ENCODE data around the gene LAMA3.
"Not testable (repeated sequence)": the region's sequence is repeated elsewhere in the genome, so short reads cannot be mapped to it uniquely, and the experiment has no call there.

LAMA3 gene

GRCh38 chr18:23732439-23732838 is 43.2 kb downstream of the LAMA3 start:
- DNase-seq (ENCODE audit: low read depth in 3 of 3): no peak

DNA sequence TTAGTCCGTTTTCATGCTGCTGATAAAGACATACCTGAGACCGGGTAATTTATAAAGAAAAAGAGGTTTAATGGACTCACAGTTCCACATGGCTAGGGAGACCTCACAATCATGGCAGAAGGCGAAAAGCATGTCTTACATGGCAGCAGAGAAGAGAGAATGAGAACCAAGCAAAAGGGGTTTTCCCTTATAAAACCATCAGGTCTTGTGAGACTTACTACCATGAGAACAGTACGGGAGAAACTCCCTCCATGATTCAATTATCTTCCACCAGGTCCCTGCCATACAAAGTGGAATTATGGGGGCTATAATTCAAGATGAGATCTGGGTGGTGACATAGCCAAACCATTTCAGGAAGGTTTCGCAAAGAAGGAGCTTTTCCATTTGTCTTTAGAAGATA is 44.0 kb downstream of the LAMA3 start:
- DNase-seq (ENCODE audit: low read depth in 3 of 3): not testable (repeated sequence)

DNA sequence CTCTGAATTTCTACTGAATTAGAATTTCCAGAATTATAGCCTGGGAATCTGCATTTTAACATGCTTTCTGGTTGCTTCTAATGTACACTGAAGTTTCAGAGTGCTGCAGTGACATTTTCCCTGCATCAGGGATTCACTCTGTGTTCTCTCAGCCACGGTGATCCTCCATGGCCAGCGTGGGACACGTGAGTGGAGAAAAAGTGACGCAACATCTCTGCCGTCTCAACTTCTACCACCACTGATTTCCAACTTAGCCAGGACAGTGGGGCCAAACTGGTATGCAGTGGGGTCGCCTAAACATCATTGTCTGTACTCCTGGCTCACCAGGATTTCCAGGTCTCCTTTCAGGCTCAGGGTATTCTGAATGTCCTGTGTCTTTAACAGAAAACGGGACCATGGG is 44.6 kb downstream of the LAMA3 start:
- DNase-seq (ENCODE audit: low read depth in 3 of 3): no peak

DNA sequence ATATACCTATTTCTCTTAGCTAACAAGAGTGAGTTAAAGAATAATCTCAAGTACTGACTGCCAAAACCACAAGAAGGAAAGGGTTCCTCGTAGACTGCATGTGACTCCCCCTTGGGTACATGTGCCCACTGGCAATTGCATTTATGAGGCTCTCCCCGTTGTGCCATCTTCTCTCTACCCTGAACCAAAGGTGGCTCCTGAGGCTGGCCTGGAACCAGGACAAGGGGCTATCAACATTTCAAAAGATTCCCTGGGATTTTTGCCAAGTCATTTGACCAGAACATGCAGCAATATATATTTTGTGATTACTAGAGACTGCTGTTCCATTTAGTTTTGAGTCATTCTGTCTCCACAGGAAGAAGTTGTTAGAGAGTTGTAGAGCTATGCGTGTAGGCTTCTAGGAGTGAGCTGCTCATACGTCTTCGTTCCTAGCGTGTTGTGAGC is 45.8 kb downstream of the LAMA3 start:
- DNase-seq (ENCODE audit: low read depth in 3 of 3): no peak

DNA sequence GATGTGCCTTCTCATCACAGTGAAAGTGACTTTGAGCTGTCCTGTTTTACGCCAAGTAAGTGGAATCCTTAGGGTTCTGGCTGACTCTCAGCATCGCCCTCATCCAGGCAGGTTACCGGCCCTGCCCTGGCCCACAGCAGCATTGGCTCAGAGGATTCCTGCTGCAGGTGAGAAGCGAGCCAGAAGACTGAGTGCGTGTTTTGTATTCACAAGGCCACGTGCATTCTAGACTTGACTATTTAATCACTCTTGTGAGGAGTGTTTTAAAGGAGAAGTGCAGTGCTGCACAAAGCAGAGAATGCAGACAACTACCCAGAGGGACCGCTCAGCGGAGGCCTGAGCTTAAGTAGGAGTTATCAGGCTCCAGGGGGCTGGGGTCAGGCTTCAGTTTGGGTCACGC is 48.3 kb downstream of the LAMA3 start:
- DNase-seq (ENCODE audit: low read depth in 3 of 3): no peak

- DNase-seq (ENCODE audit: low read depth in 3 of 3): no peak
Measured at GRCh38 chr18:23738151-23738550, 48.9 kb downstream of the LAMA3 start.

DNA sequence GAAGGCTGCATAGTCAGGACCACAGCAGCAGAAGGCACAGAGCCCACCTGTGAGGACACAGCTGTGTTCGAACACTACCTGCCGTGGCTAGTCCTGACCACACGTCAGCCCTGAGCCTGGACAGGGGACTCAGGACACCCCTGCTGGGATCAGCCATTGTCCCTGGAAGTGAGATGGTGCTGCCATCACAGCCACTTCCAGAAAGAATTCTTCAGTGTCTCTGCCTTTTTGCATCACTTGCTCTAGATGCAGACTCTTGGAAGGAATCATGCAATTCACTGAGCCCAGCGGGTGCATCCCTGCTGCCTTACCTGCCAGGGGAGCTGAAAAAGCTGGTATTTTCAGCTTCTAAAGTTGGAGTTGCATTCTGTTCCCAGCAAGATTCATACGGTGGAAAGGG is 49.3 kb downstream of the LAMA3 start:
- no peak for DNase-seq (ENCODE audit: low read depth in 3 of 3)

DNA sequence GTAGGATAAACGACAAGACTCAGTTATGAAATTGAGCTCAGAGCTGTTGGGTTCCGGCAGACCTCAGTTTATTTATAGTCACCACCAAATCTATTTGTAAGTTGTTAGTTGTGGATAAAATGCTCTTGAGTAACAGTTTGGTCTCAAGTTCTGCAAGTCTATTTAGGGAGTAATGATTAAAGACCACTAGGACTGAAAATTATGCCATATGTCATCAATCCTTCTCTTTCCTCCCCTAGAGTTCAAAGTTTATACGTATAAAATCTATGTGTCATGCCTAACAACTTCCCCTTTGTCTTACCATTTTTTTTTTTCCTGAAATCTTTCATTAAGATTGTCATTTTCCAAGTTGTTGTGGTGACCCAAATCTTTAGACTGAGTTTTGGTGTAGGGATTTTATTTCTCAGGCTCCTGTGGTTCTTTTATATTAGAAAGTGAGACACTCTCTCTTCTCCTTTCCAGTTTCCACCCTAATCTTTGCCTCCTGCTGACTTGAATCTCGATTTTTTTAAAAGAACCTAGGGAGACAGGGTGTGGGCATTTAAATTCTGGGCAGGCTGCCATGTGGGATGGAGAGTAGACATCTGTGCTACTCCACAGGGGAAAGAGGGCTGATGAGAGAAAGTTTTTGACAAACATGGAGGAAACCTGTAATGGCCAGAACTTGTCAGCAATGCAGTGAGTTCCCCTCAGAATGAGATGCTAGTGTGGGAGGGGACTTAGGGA is 51.0 kb downstream of the LAMA3 start:
- no peak for DNase-seq (ENCODE audit: low read depth in 3 of 3)

- DNase-seq (ENCODE audit: low read depth in 3 of 3): not testable (repeated sequence)
Measured at GRCh38 chr18:23741967-23742366, 52.7 kb downstream of the LAMA3 start.

GRCh38 chr18:23743733-23744333 is 54.6 kb downstream of the LAMA3 start:
- no peak for DNase-seq (ENCODE audit: low read depth in 3 of 3)

GRCh38 chr18:23745366-23745765 is 56.1 kb downstream of the LAMA3 start:
- no peak for DNase-seq (ENCODE audit: low read depth in 3 of 3)

DNA sequence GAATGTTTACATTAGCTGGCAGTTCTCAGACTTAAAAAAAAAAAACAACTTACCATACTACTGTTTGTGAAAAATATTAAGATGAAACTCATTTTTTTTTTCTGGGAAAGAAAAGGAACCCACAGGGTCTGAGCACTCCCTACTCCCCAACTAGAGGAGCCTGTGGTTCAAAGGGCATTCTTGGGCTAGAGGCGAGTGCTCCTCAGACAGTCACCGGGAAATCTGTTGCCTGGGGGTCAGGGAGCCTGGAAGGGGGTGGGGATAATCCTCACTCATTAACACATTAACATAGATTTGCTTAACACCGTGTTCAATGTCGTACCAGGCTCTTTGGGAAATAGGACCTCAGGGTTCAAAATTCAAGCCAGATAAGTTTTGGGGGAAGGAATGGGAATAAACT is 57.6 kb downstream of the LAMA3 start:
- no peak for DNase-seq (ENCODE audit: low read depth in 3 of 3)

DNA sequence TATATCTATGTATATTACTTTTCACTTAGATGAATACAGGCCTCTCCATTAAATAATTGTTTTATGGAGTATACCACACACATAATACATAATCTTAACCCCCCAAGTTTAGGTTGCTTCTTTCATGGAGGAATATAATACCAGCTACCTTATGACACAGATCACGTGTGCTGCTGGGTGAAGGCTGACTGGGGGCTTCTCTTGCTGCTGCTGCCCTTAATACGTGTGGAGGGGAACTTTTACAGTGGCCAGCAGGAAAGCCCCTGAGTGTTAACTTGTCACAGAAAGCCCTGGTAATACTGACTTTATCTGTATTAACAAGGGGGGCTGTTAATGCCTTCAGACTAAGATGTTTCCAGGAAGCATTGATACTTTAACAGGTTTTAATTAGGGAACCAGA is 63.1 kb downstream of the LAMA3 start:
- no peak for DNase-seq (ENCODE audit: low read depth in 3 of 3)

GRCh38 chr18:23752796-23753195 is 63.5 kb downstream of the LAMA3 start:
- DNase-seq (ENCODE audit: low read depth in 3 of 3): no peak

DNA sequence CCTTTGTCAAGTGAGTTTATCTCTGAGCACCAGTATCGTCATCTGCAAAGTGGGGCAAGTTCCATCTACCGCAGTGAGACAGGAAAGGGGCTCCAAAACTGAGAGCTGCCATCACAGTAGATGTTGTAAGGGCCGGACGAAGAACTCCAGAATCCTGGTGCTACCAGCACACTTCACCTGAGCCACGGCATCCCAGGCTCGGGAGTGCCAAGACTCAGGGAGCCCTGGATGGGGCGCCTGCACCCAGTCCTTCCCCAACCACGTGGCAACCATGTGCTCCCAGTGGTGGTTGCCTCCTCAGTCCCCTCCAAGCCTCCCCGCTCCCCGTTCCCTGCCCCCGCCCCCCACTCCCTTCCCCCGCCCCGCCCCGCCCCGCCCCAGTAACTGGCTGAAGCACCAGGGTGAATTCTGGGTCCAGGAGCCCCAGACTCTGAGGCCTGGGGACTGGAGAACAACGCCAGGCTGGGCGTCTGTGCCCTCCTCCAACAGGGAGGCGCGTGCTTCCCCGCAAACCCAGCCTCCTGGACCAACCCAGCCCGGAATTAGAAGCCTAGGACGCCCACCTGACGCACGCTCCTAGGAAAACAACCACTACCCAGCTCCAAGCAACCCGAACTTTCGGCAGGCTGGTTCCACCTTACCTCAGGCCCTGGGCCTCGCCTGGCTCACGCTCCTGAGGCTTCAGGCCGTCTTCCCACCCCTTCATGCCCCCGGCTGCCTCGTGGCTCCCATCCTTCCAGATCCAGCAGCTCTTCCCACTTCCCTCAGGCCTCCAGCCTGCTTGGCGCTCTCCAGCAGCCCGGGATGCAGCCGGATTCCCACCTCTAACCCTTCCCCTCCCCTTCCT is 67.6 kb downstream of the LAMA3 start:
- DNase-seq (ENCODE audit: low read depth in 3 of 3): no peak

DNA sequence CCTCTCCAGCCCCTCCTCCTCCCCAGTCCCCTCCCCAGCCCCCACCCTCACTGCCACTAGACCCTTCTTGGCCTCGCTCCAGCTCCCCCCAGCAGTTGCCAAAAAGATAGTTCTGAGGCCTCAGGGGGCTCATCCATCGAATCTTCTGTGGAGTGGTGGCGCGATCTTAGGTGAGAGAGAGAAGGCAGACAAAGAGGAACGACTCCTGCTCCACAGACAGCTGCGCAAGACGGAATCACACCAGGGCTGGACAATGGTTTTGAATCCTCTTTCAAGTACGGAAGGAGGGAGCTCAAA is 68.1 kb downstream of the LAMA3 start:
- no peak for DNase-seq (ENCODE audit: low read depth in 3 of 3)

DNA sequence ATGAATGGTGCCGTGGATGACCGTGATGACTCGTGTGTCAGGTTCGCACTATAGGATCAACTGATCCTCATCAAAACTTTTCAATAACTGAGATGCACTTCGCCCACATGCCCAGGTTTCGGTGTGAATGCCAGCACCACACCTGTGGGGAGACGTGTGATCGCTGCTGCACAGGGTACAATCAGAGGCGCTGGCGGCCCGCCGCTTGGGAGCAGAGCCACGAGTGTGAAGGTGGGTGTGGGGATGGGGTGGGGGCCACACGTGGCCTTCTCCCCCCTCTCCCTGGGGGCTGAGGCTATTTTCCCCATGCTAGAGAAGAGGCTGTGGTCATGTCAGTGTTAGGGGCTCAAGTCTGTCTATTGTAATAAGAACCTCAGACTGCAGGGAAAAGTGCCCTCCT is 69.0 kb downstream of the LAMA3 start:
- DNase-seq (ENCODE audit: low read depth in 3 of 3): no peak

DNA sequence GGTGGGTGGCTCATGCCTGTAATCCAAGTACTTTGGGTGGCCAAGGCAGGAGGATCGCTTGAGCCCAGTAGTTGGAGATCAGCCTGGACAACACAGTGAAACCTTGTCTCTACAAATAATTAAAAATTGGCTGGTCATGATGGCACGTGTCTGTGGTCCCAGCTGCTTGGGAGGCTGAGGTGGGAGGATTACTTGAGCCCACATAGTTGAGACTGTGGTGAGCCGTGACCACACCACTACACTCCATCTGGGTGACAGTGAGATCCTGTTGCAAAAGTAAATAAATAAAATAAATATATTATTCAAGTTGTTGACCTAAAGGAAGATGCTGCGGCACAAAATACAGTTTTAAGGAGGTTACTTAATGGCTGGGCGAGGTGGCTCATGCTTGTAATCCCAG is 72.7 kb downstream of the LAMA3 start:
- no peak for DNase-seq (ENCODE audit: low read depth in 3 of 3)

- no peak for DNase-seq (ENCODE audit: low read depth in 3 of 3)
Measured at GRCh38 chr18:23763343-23763742, 74.1 kb downstream of the LAMA3 start.

DNA sequence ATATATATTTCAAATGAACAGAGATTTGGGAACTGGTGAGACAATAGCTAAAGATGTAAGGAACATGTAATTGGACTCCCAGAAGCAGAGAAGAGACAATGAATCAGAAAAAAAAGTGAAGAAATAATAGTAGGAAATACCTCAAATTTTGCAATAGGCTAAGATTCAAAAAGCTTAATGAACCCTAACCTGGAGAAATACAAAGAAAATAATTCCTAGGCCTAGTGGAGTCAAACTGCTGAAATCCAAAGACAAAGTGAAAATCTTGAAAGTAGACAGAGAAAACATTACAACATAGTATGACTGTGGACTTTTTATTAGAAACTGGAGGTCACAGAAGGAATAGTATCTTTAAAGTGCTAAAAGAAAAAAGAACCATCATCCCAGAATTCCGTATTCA is 76.7 kb downstream of the LAMA3 start:
- no peak for DNase-seq (ENCODE audit: low read depth in 3 of 3)

DNA sequence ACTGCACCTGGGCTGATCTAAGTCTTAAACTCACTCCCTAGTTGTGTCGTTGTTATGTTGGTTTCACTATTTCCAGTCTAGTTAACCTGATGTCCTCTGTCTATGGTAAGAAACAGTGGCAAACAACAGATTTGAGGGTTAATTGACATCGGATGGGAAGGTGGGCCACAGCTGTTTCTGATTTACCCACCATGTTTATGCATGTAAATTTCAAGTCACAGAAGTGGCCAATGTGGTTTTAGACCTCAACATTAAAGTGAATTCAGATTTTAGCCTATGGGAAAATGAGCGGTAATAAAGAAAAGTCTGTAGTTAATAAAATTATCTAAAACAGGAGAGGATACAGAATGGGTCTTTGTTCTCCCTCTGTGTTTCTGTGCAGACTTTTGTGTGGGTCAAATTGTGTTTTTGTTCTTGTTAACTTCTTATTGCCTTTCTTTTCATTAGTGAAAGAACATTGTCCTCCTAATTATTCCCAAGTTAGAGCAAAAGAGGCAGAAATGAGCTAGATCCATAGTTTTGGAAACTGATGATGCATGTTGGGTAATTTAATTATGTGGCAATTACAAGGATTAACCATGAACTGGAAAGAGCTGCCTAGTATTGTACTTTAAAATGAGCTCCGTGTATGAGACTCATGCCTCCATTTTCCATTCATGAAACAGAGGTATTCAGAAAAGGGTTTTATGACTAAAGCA is 83.2 kb downstream of the LAMA3 start:
- DNase-seq (ENCODE audit: low read depth in 3 of 3): no peak

- DNase-seq (ENCODE audit: low read depth in 3 of 3): no peak
Measured at GRCh38 chr18:23776306-23776705, 87.1 kb downstream of the LAMA3 start.

Measured in stimulated activated CD4-positive, alpha-beta T cell treated with anti-CD3 and anti-CD28 coated beads, TNF-alpha, amount 100 ng/mL, for 24 hours (primary cell).